ENCODE results near the gene ZC3H4. TPM values are rescaled to one million over a fixed set of nuclear protein-coding genes. Genes with fewer than 3 reads are reported as not detected.
A peak's percentile ranks its signal among the peaks of the same experiment; 100 is the strongest.

The ZC3H4 gene
- total and polyA plus RNA-seq, 9 of the 15 experiments (the other 6 are each of a cell fraction or from before 2014, with no cell fraction given), result 2.2 to 75.6 (median 18.3) TPM

GRCh38 chr19:47112166-47112996 lies 1.2 kb downstream of the ZC3H4 start (continued):
- TF ChIP-seq ZFP30 (CRISPR knock-in tag; IDR thresholded peaks at IDR 0.05; ENCODE audit: borderline replicate concordance) (0 out of 2 replicates have a peak, but pooled peaks have one; percentile 45), AFF4 (CRISPR knock-in tag; IDR thresholded peaks at IDR 0.05) (peak; percentile 86), TRIM24 (IDR thresholded peaks at IDR 0.05) (no peak), SNIP1 (IDR thresholded peaks at IDR 0.05; ENCODE audit: low read depth) (no peak), PRPF4 (IDR thresholded peaks at IDR 0.05; ENCODE audit: insufficient read depth, low read depth, low read length, poor library complexity, severe bottlenecking) (peak; percentile 68), ARID3B (CRISPR knock-in tag; IDR thresholded peaks at IDR 0.05; ENCODE audit: borderline replicate concordance) (no peak), ZNF175 (CRISPR knock-in tag; IDR thresholded peaks at IDR 0.05; ENCODE audit: low read depth) (peak; percentile 87), POU5F1 (IDR thresholded peaks at IDR 0.05; ENCODE audit: borderline replicate concordance, low read depth, low read length, partially characterized antibody) (no peak), ZNF518B (CRISPR knock-in tag; IDR thresholded peaks at IDR 0.05) (no peak), ZC3H8 (IDR thresholded peaks at IDR 0.05) (no peak), CHD2 (IDR thresholded peaks at IDR 0.05; ENCODE audit: low read depth, low read length) (no peak), ZNF445 (CRISPR knock-in tag; IDR thresholded peaks at IDR 0.05; ENCODE audit: low read depth) (0 out of 2 replicates have a peak, but pooled peaks have one; percentile 37), GTF2B (IDR thresholded peaks at IDR 0.05; ENCODE audit: extremely low read depth, insufficient read length) (peak; percentile 23), ZNF431 (CRISPR knock-in tag; IDR thresholded peaks at IDR 0.05) (0 out of 2 replicates have a peak, but pooled peaks have one; percentile 17), CC2D1A (IDR thresholded peaks at IDR 0.05) (peak; percentile 12; the same call in 1 of the 2 replicates), HES1 (IDR thresholded peaks at IDR 0.05; ENCODE audit: low read depth) (no peak)
